BLaER1 treated with 17β-estradiol and CSF1 and Interleukin-3, amounts not matched to agents 10 nM and 100 nM (cell line): ENCODE data around the gene RETREG2.

Source experiments
- H3K27ac ChIP-seq, 11 experiments: shearing (Covaris generic); formaldehyde crosslinking; 2 replicates each; pipeline ENCODE4 v1.8.1; 2022
- H3K27me3 ChIP-seq, 11 experiments: shearing (Covaris generic); formaldehyde crosslinking; 2 replicates each; pipeline ENCODE4 v1.8.1; 2022
- H3K36me3 ChIP-seq, 11 experiments: shearing (Covaris generic); formaldehyde crosslinking; 2 replicates each; pipeline ENCODE4 v1.8.1; 2022
- H3K4me1 ChIP-seq, 10 experiments: shearing (Covaris generic); formaldehyde crosslinking; 2 replicates each; pipeline ENCODE4 v1.8.1; 2022
- H3K4me2 ChIP-seq, 11 experiments: shearing (Covaris generic); formaldehyde crosslinking; 2 replicates each; pipeline ENCODE4 v1.8.1; 2022
- H3K4me3 ChIP-seq, 10 experiments: shearing (Covaris generic); formaldehyde crosslinking; 2 replicates each; pipeline ENCODE4 v1.8.1; 2022
- H3K9ac ChIP-seq, 11 experiments: shearing (Covaris generic); formaldehyde crosslinking; 2 replicates each; pipeline ENCODE4 v1.8.1; 2022
- H3K9me3 ChIP-seq, 11 experiments: shearing (Covaris generic); formaldehyde crosslinking; replicated peaks in 1 of 11; 2 replicates each; pipeline ENCODE4 v1.8.1; 2022
- H4K20me1 ChIP-seq, 11 experiments: shearing (Covaris generic); formaldehyde crosslinking; 2 replicates each; pipeline ENCODE4 v1.8.1; 2022
- Cebpa-rat ChIP-seq, 11 experiments: shearing (Covaris generic); IDR thresholded peaks; 2 replicates each; pipeline ENCODE4 v1.8.1; 2022

Gene RETREG2

GRCh38 chr2:219177552-219178376, at the start of gene RETREG2:
Gene RETREG2, plus strand, starts transcription at chr2:219178275. Its CDS starts 78 bp downstream, at chr2:219178353.
- TF ChIP-seq Cebpa-rat (IDR thresholded peaks at IDR 0.05): no peak
- peaks cover 57 to 71% (median 64%) of the 10 kb centered on the region in 10 experiments for H3K4me1 ChIP-seq

GRCh38 chr2:219128396-219128795, 49.7 kb upstream of the RETREG2 start:
- H3K4me2 ChIP-seq: peak overlapping the region in 1 of 11 experiments; percentile 12; a peak in 2 of 22 replicates
- no peak for TF ChIP-seq Cebpa-rat (IDR thresholded peaks at IDR 0.05)
- H3K36me3 ChIP-seq: peaks cover 0 to 16% (median 0%) of the 10 kb centered on the region in 11 experiments; a peak in 9 of 22 replicates
- H3K27me3 ChIP-seq: no peaks in the 10 kb centered on the region
- H3K9me3 ChIP-seq: no peaks in the 10 kb centered on the region
- H4K20me1 ChIP-seq: peaks cover 0 to 82% (median 47%) of the 10 kb centered on the region in 11 experiments; a peak in 16 of 22 replicates
- no peak overlapping the region for H3K9ac ChIP-seq
- no peak overlapping the region for H3K4me3 ChIP-seq
- H3K4me1 ChIP-seq: peaks cover 0 to 11% (median 0%) of the 10 kb centered on the region in 10 experiments; a peak in 4 of 20 replicates
- H3K27ac ChIP-seq: no peak overlapping the region

More at GRCh38 chr2:219177552-219178376, at the start of gene RETREG2:
- Histone ChIP-seq H3K4me3 (peak within 1 kb of the TSS; percentile 75 to 89 (median 82)), H3K27me3 (no peaks in the 10 kb centered on the region), H3K36me3 (peaks cover 57 to 65% (median 61%) of the 10 kb centered on the region in 11 experiments), H3K27ac (peak within 1 kb of the TSS; percentile 92 to 99 (median 97)), H3K9me3 (no peaks in the 10 kb centered on the region), H4K20me1 (peaks cover 32 to 73% (median 61%) of the 10 kb centered on the region in 11 experiments; a peak in 17 of 22 replicates), H3K4me2 (peak within 1 kb of the TSS; percentile 85 to 100 (median 96)), H3K9ac (peak within 1 kb of the TSS; percentile 87 to 97 (median 91))

- Histone ChIP-seq H3K4me1 (peaks cover 0 to 11% (median 0%) of the 10 kb centered on the region in 10 experiments; a peak in 4 of 20 replicates), H3K9me3 (no peaks in the 10 kb centered on the region), H3K4me3 (no peak overlapping the region), H3K27me3 (no peaks in the 10 kb centered on the region), H3K9ac (no peak overlapping the region), H4K20me1 (peaks cover 0 to 80% (median 35%) of the 10 kb centered on the region in 11 experiments; a peak in 13 of 22 replicates), H3K4me2 (no peak overlapping the region), H3K27ac (no peak overlapping the region), H3K36me3 (peaks cover 0 to 16% (median 0%) of the 10 kb centered on the region in 11 experiments; a peak in 10 of 22 replicates)
- TF ChIP-seq Cebpa-rat (IDR thresholded peaks at IDR 0.05): no peak
These were observed 48.5 kb upstream of the RETREG2 start for GRCh38 chr2:219129589-219129988.

- Histone ChIP-seq H3K4me1 (peaks cover 0 to 9% (median 6%) of the 10 kb centered on the region in 10 experiments; a peak in 15 of 20 replicates), H3K27me3 (no peaks in the 10 kb centered on the region), H3K9me3 (no peaks in the 10 kb centered on the region), H3K4me3 (no peak overlapping the region), H4K20me1 (peaks cover 0 to 62% (median 20%) of the 10 kb centered on the region in 11 experiments; a peak in 11 of 22 replicates), H3K27ac (no peak overlapping the region), H3K9ac (no peak overlapping the region), H3K36me3 (peaks cover 0 to 16% (median 0%) of the 10 kb centered on the region in 11 experiments; a peak in 13 of 22 replicates), H3K4me2 (no peak overlapping the region)
- TF ChIP-seq Cebpa-rat (IDR thresholded peaks at IDR 0.05): no peak
These were observed 46.7 kb upstream of the RETREG2 start for GRCh38 chr2:219131327-219131726.

GRCh38 chr2:219131744-219132143, 46.3 kb upstream of the RETREG2 start:
- Histone ChIP-seq H3K36me3 (peaks cover 0 to 20% (median 4%) of the 10 kb centered on the region in 11 experiments; a peak in 13 of 22 replicates), H3K9ac (no peak overlapping the region), H3K4me2 (no peak overlapping the region), H3K9me3 (no peaks in the 10 kb centered on the region), H3K27ac (no peak overlapping the region), H3K27me3 (no peaks in the 10 kb centered on the region), H4K20me1 (peaks cover 0 to 58% (median 16%) of the 10 kb centered on the region in 11 experiments; a peak in 10 of 22 replicates), H3K4me3 (no peak overlapping the region), H3K4me1 (peaks cover 0 to 13% (median 10%) of the 10 kb centered on the region in 10 experiments; a peak in 15 of 20 replicates)
- TF ChIP-seq Cebpa-rat (IDR thresholded peaks at IDR 0.05): no peak

- H3K4me2 ChIP-seq: no peak overlapping the region
- no peaks in the 10 kb centered on the region for H3K9me3 ChIP-seq
- no peak overlapping the region for H3K9ac ChIP-seq
- peaks cover 0 to 13% (median 10%) of the 10 kb centered on the region in 10 experiments; a peak in 15 of 20 replicates for H3K4me1 ChIP-seq
- H4K20me1 ChIP-seq: peaks cover 0 to 40% (median 7%) of the 10 kb centered on the region in 11 experiments; a peak in 7 of 22 replicates
- no peaks in the 10 kb centered on the region for H3K27me3 ChIP-seq
- no peak for TF ChIP-seq Cebpa-rat (IDR thresholded peaks at IDR 0.05)
- no peak overlapping the region for H3K27ac ChIP-seq
- H3K4me3 ChIP-seq: no peak overlapping the region
- H3K36me3 ChIP-seq: peaks cover 0 to 34% (median 6%) of the 10 kb centered on the region in 11 experiments; a peak in 15 of 22 replicates
These were observed 44.1 kb upstream of the RETREG2 start for GRCh38 chr2:219133976-219134375.

- Histone ChIP-seq H4K20me1 (peaks cover 0 to 14% (median 6%) of the 10 kb centered on the region in 11 experiments; a peak in 7 of 22 replicates), H3K4me2 (no peak overlapping the region), H3K27ac (no peak overlapping the region), H3K27me3 (no peaks in the 10 kb centered on the region), H3K36me3 (peaks cover 49 to 88% (median 65%) of the 10 kb centered on the region in 11 experiments), H3K9me3 (peaks cover 0 to 11% (median 0%) of the 10 kb centered on the region in 11 experiments; a peak in 3 of 22 replicates), H3K4me3 (no peak overlapping the region), H3K4me1 (peaks cover 0 to 11% (median 9%) of the 10 kb centered on the region in 10 experiments; a peak in 15 of 20 replicates), H3K9ac (no peak overlapping the region)
- no peak for TF ChIP-seq Cebpa-rat (IDR thresholded peaks at IDR 0.05)
These were observed 37.4 kb upstream of the RETREG2 start for GRCh38 chr2:219140722-219141121.

- Histone ChIP-seq H3K4me3 (no peak overlapping the region), H3K4me1 (no peaks in the 10 kb centered on the region), H3K9ac (no peak overlapping the region), H3K9me3 (peaks cover 0 to 11% (median 0%) of the 10 kb centered on the region in 11 experiments; a peak in 3 of 22 replicates), H3K27ac (no peak overlapping the region), H3K4me2 (no peak overlapping the region), H3K36me3 (peaks cover 65 to 98% (median 81%) of the 10 kb centered on the region in 11 experiments), H3K27me3 (no peaks in the 10 kb centered on the region), H4K20me1 (peaks cover 0 to 14% (median 6%) of the 10 kb centered on the region in 11 experiments; a peak in 7 of 22 replicates)
- TF ChIP-seq Cebpa-rat (IDR thresholded peaks at IDR 0.05): no peak
These were observed 35.7 kb upstream of the RETREG2 start for GRCh38 chr2:219142329-219142728.

- H3K36me3 ChIP-seq: peaks cover 45 to 98% (median 68%) of the 10 kb centered on the region in 11 experiments
- no peak overlapping the region for H3K9ac ChIP-seq
- H3K4me2 ChIP-seq: no peak overlapping the region
- H4K20me1 ChIP-seq: no peaks in the 10 kb centered on the region; a peak in 3 of 22 replicates
- no peaks in the 10 kb centered on the region for H3K27me3 ChIP-seq
- H3K27ac ChIP-seq: no peak overlapping the region
- no peaks in the 10 kb centered on the region for H3K4me1 ChIP-seq
- TF ChIP-seq Cebpa-rat (IDR thresholded peaks at IDR 0.05): no peak
- no peak overlapping the region for H3K4me3 ChIP-seq
- H3K9me3 ChIP-seq: no peaks in the 10 kb centered on the region
These were observed 28.4 kb upstream of the RETREG2 start for GRCh38 chr2:219149667-219150066.
